SU-DHL-6 (cell line): ENCODE results near the gene NUP88.

Experiments
- H2AFZ ChIP-seq: fragments of 200-600 bp; sonication (generic); 2 replicates; pipeline ENCODE4 v1.6.1; 2014; ENCODE audit warnings: low read depth, mild to moderate bottlenecking, moderate library complexity, mixed read lengths, antibody characterized with exemption, low read length; ENCODE audit not compliant: severe bottlenecking
- H3F3A ChIP-seq: fragments of 200-600 bp; shearing (Covaris generic); 2 replicates; pipeline ENCODE4 v1.6.0; 2016; ENCODE audit warnings: antibody characterized with exemption, mild to moderate bottlenecking; ENCODE audit not compliant: insufficient read depth
- H3K27ac ChIP-seq: fragments of 200-600 bp; sonication (generic); 2 replicates; pipeline ENCODE4 v1.5.1; 2016; ENCODE audit warnings: low read depth, mild to moderate bottlenecking, low read length, moderate library complexity, mixed read lengths
- H3K27me3 ChIP-seq: fragments of 200-600 bp; sonication (generic), shearing (Covaris generic); 2 replicates; pipeline ENCODE4 v1.6.0; 2014; ENCODE audit warnings: mild to moderate bottlenecking, low read length
- H3K36me3 ChIP-seq: fragments of 200-600 bp; sonication (generic); 2 replicates; pipeline ENCODE4 v1.6.1; 2014; ENCODE audit warnings: mild to moderate bottlenecking, low read length, mixed read lengths
- H3K4me2 ChIP-seq: fragments of 300-600, 200-600 bp; shearing (Covaris generic), sonication (generic); 2 replicates; pipeline ENCODE4 v1.6.0; 2014; ENCODE audit warnings: low read length, low read depth, mild to moderate bottlenecking; ENCODE audit not compliant: poor library complexity, severe bottlenecking
- H3K4me3 ChIP-seq: fragments of 200-600 bp; sonication (generic); 2 replicates; pipeline ENCODE4 v1.5.1; 2014; ENCODE audit warnings: antibody characterized with exemption, low read length, mild to moderate bottlenecking, mixed read lengths; ENCODE audit not compliant: insufficient read depth, poor library complexity, severe bottlenecking
- H3K79me2 ChIP-seq: fragments of 200-600 bp; sonication (generic); 2 replicates; pipeline ENCODE4 v1.6.1; 2014; ENCODE audit warnings: mild to moderate bottlenecking, low read length, moderate library complexity; ENCODE audit not compliant: insufficient read depth
- H3K9ac ChIP-seq: fragments of 200-600 bp; sonication (generic); 2 replicates; pipeline ENCODE4 v1.7.0; 2014; ENCODE audit warnings: mild to moderate bottlenecking, low read length
- H3K9me2 ChIP-seq: fragments of 200-600 bp; sonication (generic); replicated peaks from 2 replicates; pipeline ENCODE4 v1.6.1; 2014; ENCODE audit warnings: low read length; ENCODE audit not compliant: insufficient read depth
- H3K9me3 ChIP-seq: fragments of 200-600 bp; sonication (generic); 2 replicates; pipeline ENCODE4 v1.6.1; 2014; ENCODE audit warnings: low read length, mixed read lengths; ENCODE audit not compliant: insufficient read depth
- H4K20me1 ChIP-seq: fragments of 200-600 bp; sonication (generic); 2 replicates; pipeline ENCODE4 v1.6.1; 2014; ENCODE audit warnings: low read depth, mild to moderate bottlenecking, antibody characterized with exemption, low read length, moderate library complexity, mixed read lengths
- EZH2phosphoT487 ChIP-seq: fragments of 200-600 bp; sonication (generic), shearing (Covaris generic); conservative IDR thresholded peaks from 2 replicates; pipeline ENCODE4 v1.6.1; 2018; ENCODE audit warnings: mild to moderate bottlenecking, antibody characterized with exemption, low read length, moderate library complexity, mixed read lengths
- TF ChIP-seq, protein P1 (sequence below): fragments of 200-600 bp; sonication (generic); IDR thresholded peaks from one replicate; pipeline ENCODE4 v1.5.1; 2017; ENCODE audit warnings: antibody characterized with exemption, mild to moderate bottlenecking, low read length, moderate library complexity; ENCODE audit not compliant: insufficient read depth, poor library complexity, severe bottlenecking

The NUP88 gene

DNA sequence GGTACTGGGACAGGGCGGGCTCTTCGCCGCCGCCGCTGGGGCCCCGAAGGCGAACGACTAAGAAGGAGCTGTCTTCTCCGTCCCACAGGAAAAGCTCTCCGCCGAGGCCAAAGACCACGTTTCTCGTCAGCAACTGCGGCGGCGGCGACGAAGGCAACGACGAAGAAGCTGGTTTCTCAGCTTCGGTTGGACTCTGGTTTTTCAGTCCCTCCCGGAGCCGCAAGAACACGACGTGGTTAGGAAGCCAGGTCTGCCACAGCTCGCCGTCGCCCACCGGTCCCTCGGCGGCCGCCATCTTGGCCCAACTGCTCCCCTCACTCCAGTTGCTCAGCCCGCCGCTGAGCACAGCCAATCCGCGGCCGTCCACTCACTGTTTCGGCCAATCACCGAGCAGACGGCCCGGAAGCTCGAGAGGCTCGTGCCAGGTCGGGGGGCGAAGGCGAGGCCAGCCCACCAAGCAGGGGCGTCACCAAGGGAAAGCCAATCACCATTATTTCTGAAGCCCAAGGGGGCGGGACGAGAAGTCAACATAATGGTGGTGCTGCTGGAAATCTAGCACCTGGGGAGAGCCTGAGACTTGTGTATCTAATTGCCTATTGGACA is at the start of gene NUP88:
NUP88 (minus strand) TSS at position 307 of the 603 bp plus-strand sequence; CDS start at position 295, 12 bp downstream.
- H3F3A ChIP-seq, result peaks cover 10% of the 10 kb centered on the region
- peak within 1 kb of the TSS; percentile 96 for H3K4me2 ChIP-seq
- peaks cover 7% of the 10 kb centered on the region; the same call in 1 of the 2 replicates for H4K20me1 ChIP-seq
- no peaks in the 10 kb centered on the region for H3K9me3 ChIP-seq
- TF ChIP-seq EZH2phosphoT487, result no peak
- TF ChIP-seq, protein P1, sequence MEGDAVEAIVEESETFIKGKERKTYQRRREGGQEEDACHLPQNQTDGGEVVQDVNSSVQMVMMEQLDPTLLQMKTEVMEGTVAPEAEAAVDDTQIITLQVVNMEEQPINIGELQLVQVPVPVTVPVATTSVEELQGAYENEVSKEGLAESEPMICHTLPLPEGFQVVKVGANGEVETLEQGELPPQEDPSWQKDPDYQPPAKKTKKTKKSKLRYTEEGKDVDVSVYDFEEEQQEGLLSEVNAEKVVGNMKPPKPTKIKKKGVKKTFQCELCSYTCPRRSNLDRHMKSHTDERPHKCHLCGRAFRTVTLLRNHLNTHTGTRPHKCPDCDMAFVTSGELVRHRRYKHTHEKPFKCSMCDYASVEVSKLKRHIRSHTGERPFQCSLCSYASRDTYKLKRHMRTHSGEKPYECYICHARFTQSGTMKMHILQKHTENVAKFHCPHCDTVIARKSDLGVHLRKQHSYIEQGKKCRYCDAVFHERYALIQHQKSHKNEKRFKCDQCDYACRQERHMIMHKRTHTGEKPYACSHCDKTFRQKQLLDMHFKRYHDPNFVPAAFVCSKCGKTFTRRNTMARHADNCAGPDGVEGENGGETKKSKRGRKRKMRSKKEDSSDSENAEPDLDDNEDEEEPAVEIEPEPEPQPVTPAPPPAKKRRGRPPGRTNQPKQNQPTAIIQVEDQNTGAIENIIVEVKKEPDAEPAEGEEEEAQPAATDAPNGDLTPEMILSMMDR, result no peak
- H3K79me2 ChIP-seq, result peaks cover 71% of the 10 kb centered on the region
- H2AFZ ChIP-seq, result peak within 1 kb of the TSS; percentile 68
- H3K9me2 ChIP-seq, result no peaks in the 10 kb centered on the region
- H3K36me3 ChIP-seq, result peaks cover 29% of the 10 kb centered on the region
- peak within 1 kb of the TSS; percentile 91 for H3K9ac ChIP-seq
- H3K27ac ChIP-seq, result peak within 1 kb of the TSS; percentile 90
- H3K27me3 ChIP-seq, result no peaks in the 10 kb centered on the region
- peak within 1 kb of the TSS; percentile 89 for H3K4me3 ChIP-seq

DNA sequence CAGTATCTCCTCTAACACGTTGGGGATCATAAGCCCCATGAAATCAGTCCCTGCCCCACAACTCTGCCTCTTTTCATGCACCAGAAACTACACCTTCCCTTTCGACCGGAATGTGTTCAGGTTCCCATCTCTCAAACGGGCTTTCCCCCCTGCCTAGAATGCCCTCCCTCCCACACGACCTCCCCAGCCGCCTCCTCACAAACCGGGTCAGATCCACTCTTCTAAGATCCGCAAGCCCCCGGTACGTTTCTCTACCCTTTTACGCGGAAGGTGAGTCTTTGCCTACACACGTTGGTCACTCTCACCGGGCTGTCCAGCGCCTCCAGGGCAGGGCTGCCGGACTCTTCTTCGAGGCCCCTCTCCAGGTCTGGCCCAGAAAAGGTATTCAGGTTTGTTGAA is 48.6 kb upstream of the NUP88 start:
- Histone ChIP-seq H3F3A (peaks cover 22% of the 10 kb centered on the region), H3K9me3 (no peaks in the 10 kb centered on the region), H3K79me2 (peaks cover 55% of the 10 kb centered on the region), H3K9ac (peak overlapping the region; percentile 94), H4K20me1 (peaks cover 3% of the 10 kb centered on the region; the same call in 1 of the 2 replicates), H3K9me2 (no peaks in the 10 kb centered on the region), H3K4me3 (peak overlapping the region; percentile 80), H3K36me3 (peaks cover 4% of the 10 kb centered on the region; the same call in 1 of the 2 replicates), H3K27me3 (no peaks in the 10 kb centered on the region), H3K27ac (peak overlapping the region; percentile 59), H2AFZ (peak overlapping the region; percentile 38), H3K4me2 (peak overlapping the region; percentile 81)
- TF ChIP-seq, protein P1, result no peak
- no peak for TF ChIP-seq EZH2phosphoT487

DNA sequence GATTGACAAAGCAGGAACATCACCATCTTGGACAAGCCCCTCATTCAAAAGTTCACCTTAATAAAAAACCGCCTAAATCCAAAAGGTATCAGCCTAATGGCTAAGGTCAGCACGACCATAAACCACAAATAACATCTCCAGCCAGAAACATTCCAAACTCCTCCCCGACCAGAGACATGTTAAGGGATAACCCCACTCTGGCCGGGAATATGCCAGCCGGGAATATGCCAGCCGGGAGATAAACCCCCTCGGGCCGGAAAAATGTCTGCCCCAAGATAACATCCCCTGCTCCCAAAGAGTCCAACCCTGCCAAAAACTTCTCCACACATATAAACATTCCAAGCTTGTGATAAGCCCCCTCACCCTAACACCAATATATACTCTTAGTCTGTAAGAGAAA is 48.0 kb upstream of the NUP88 start:
- no peaks in the 10 kb centered on the region for H3K36me3 ChIP-seq
- no peak overlapping the region for H2AFZ ChIP-seq

More for the DNA sequence above, 48.0 kb upstream of the NUP88 start:
- Histone ChIP-seq H3K4me3 (peak overlapping the region; percentile 80), H3K79me2 (peaks cover 62% of the 10 kb centered on the region), H3K9ac (peak overlapping the region; percentile 94), H3K27ac (peak overlapping the region; percentile 59), H3K9me3 (no peaks in the 10 kb centered on the region), H3K4me2 (peak overlapping the region; percentile 81), H4K20me1 (peaks cover 3% of the 10 kb centered on the region; the same call in 1 of the 2 replicates), H3K9me2 (no peaks in the 10 kb centered on the region), H3K27me3 (no peaks in the 10 kb centered on the region), H3F3A (peaks cover 16% of the 10 kb centered on the region)
- TF ChIP-seq, protein P1, result no peak
- TF ChIP-seq EZH2phosphoT487, result no peak
